HepG2 (cell line): ENCODE results near the gene COPZ2. TPM values are rescaled to one million over a fixed set of nuclear protein-coding genes. Genes with fewer than 3 reads are reported as not detected.

Experiments used
- AKAP8 ChIP-seq: sonication (generic); formaldehyde crosslinking; IDR thresholded peaks from 2 replicates; pipeline ENCODE4 v1.5.1; 2020; ENCODE audit warnings: mild to moderate bottlenecking, missing genetic modification reagents
- ARID3A ChIP-seq: IDR thresholded peaks from 2 replicates; pipeline ENCODE4 v1.6.1; 2012; ENCODE audit warnings: low read depth, low read length, improper control_type of control experiment
- ATF1 ChIP-seq: IDR thresholded peaks from 2 replicates; pipeline ENCODE4 v1.6.1; 2016; ENCODE audit warnings: mild to moderate bottlenecking, control low read depth
- BCLAF1 ChIP-seq: fragments of 450-650 bp; IDR thresholded peaks from 2 replicates; pipeline ENCODE4 v1.6.1; 2017; ENCODE audit warnings: mild to moderate bottlenecking
- CEBPG ChIP-seq: IDR thresholded peaks from 2 replicates; pipeline ENCODE4 v1.6.1; 2016
- E2F2 ChIP-seq: sonication (generic); formaldehyde crosslinking; IDR thresholded peaks from 2 replicates; pipeline ENCODE4 v1.4.0; 2020; ENCODE audit warnings: missing genetic modification reagents, borderline replicate concordance
- HBP1 ChIP-seq: IDR thresholded peaks from 2 replicates; pipeline ENCODE4 v1.6.1; 2016; ENCODE audit warnings: low read depth, control low read depth
- JARID2 ChIP-seq: sonication (generic); formaldehyde crosslinking; IDR thresholded peaks from 2 replicates; pipeline ENCODE4 v1.8.1; 2023; ENCODE audit warnings: missing genetic modification reagents, inconsistent platforms; ENCODE audit not compliant: insufficient replicate concordance
- KDM5A ChIP-seq: fragments of 200-600 bp; sonication (generic); IDR thresholded peaks from 2 replicates; pipeline ENCODE4 v1.7.0; 2018; ENCODE audit warnings: antibody characterized with exemption, mild to moderate bottlenecking, low read length, borderline replicate concordance
- KLF12 ChIP-seq: sonication (generic); formaldehyde crosslinking; IDR thresholded peaks from 2 replicates; pipeline ENCODE4 v1.4.0; 2020; ENCODE audit warnings: missing genetic modification reagents, borderline replicate concordance
- MYNN ChIP-seq: sonication (generic); formaldehyde crosslinking; IDR thresholded peaks from 2 replicates; pipeline ENCODE4 v1.4.0; 2020; ENCODE audit warnings: mild to moderate bottlenecking, low read depth, missing genetic modification reagents
- RFX5 ChIP-seq: IDR thresholded peaks from 2 replicates; pipeline ENCODE4 v1.6.1; 2011; ENCODE audit warnings: low read depth, low read length, improper control_type of control experiment
- ZNF143 ChIP-seq: sonication (generic); formaldehyde crosslinking; IDR thresholded peaks from 2 replicates; pipeline ENCODE4 v1.4.0; 2020; ENCODE audit warnings: missing genetic modification reagents
- ZNF556 ChIP-seq: sonication (generic); formaldehyde crosslinking; IDR thresholded peaks from 2 replicates; pipeline ENCODE4 v1.4.0; 2020; ENCODE audit warnings: mild to moderate bottlenecking, missing genetic modification reagents, borderline replicate concordance
- ZNF646 ChIP-seq: sonication (generic); formaldehyde crosslinking; IDR thresholded peaks from 2 replicates; pipeline ENCODE4 v1.9.0; 2021; ENCODE audit warnings: mild to moderate bottlenecking, missing genetic modification reagents
- ZNF709 ChIP-seq: sonication (generic); formaldehyde crosslinking; IDR thresholded peaks from 2 replicates; pipeline ENCODE4 v1.5.0; 2020; ENCODE audit warnings: mild to moderate bottlenecking, missing genetic modification reagents
- polyA plus RNA-seq, 8 experiments: library from polyadenylated mRNA; depleted of rRNA in 3 of 8; stranded (reverse) in 7 of 8; unstranded in 1 of 8; fragments of >200 nt; fragmentation: Illumina TruSeq in 4 of 8; extraction: Trizol in 4 of 8; gene quantifications; 2 replicates each; pipeline versions ENCODE4 v1.2.1 to v1.2.3, GENCODE V29; 2011 to 2016; ENCODE audit warnings: low read depth in 4 of 8, missing spikeins in 1 of 8, mixed read lengths in 1 of 8; ENCODE audit not compliant: insufficient read depth in 1 of 8
- total RNA-seq, 5 experiments: library from RNA; depleted of rRNA; stranded (reverse); fragments of >200 nt; fragmentation: Illumina TruSeq; extraction: Trizol; gene quantifications; 2 replicates each; pipeline ENCODE4 v1.2.3, GENCODE V29; 2016; ENCODE audit warnings: low read depth in 1 of 5

The COPZ2 gene
- total and polyA plus RNA-seq, 2 of the 13 experiments (the other 11 are each of a cell fraction or from before 2014, with no cell fraction given) = 0.61 to 1.5 TPM

GRCh38 chr17:47982091-47982617 is 55.4 kb downstream of the COPZ2 start (continued):
- TF ChIP-seq ZNF646 (CRISPR knock-in tag) = no peak
- no peak for TF ChIP-seq RFX5
- TF ChIP-seq KLF12 (CRISPR knock-in tag) = no peak
- no peak for TF ChIP-seq CEBPG (CRISPR knock-in tag)
- TF ChIP-seq ZNF709 (CRISPR knock-in tag) = no peak
- no peak for TF ChIP-seq ZNF556
- no peak for TF ChIP-seq E2F2 (CRISPR knock-in tag)
- no peak for TF ChIP-seq ARID3A
- no peak for TF ChIP-seq BCLAF1
- no peak for TF ChIP-seq MYNN (CRISPR knock-in tag)
- TF ChIP-seq KDM5A = no peak
- no peak for TF ChIP-seq JARID2 (CRISPR knock-in tag)
- TF ChIP-seq ATF1 (CRISPR knock-in tag) = no peak
- TF ChIP-seq AKAP8 (CRISPR knock-in tag) = no peak
- TF ChIP-seq HBP1 = no peak
- TF ChIP-seq ZNF143 (CRISPR knock-in tag) = no peak
